Ishikawa (cell line): ENCODE results near the gene EPB41L4B.

ENCODE experiments used
- CEBPB ChIP-seq: IDR thresholded peaks from 2 replicates; pipeline ENCODE4 v1.6.1; 2012
- CREB1 ChIP-seq: IDR thresholded peaks from 2 replicates; pipeline ENCODE4 v1.6.1; 2012; ENCODE audit warnings: low read depth
- EGR1 ChIP-seq: IDR thresholded peaks from 2 replicates; pipeline ENCODE4 v1.6.1; 2012
- EP300 ChIP-seq: IDR thresholded peaks from 2 replicates; pipeline ENCODE4 v1.6.1; 2012; ENCODE audit warnings: borderline replicate concordance
- FOXM1 ChIP-seq: IDR thresholded peaks from 2 replicates; pipeline ENCODE4 v1.6.1; 2012; ENCODE audit warnings: low read depth, borderline replicate concordance
- MAX ChIP-seq: IDR thresholded peaks from 2 replicates; pipeline ENCODE4 v1.6.1; 2012
- NFIC ChIP-seq: IDR thresholded peaks from 2 replicates; pipeline ENCODE4 v1.6.1; 2012
- RAD21 ChIP-seq: IDR thresholded peaks from 2 replicates; pipeline ENCODE4 v1.6.1; 2012; ENCODE audit warnings: low read depth
- TAF1 ChIP-seq: IDR thresholded peaks from 2 replicates; pipeline ENCODE4 v1.6.1; 2012; ENCODE audit warnings: low read depth, mild to moderate bottlenecking
- TCF12 ChIP-seq: IDR thresholded peaks from 2 replicates; pipeline ENCODE4 v1.6.1; 2012; ENCODE audit warnings: low read depth
- TEAD4 ChIP-seq: IDR thresholded peaks from 2 replicates; pipeline ENCODE4 v1.6.1; 2012
- YY1 ChIP-seq: IDR thresholded peaks from 2 replicates; pipeline ENCODE4 v1.6.1; 2012; ENCODE audit warnings: low read depth
- ZBTB7A ChIP-seq: IDR thresholded peaks from 2 replicates; pipeline ENCODE4 v1.6.1; 2012; ENCODE audit warnings: low read depth
- TF ChIP-seq, protein P1 (sequence below): IDR thresholded peaks from 2 replicates; pipeline ENCODE4 v1.6.1; 2012; ENCODE audit warnings: low read depth, mild to moderate bottlenecking
- TF ChIP-seq, protein P2 (sequence below): IDR thresholded peaks from 2 replicates; pipeline ENCODE4 v1.6.1; 2012

Gene EPB41L4B

GRCh38 chr9:109354190-109354589 is 33.3 kb upstream of the EPB41L4B start:
- TF ChIP-seq ZBTB7A (no peak), NFIC (no peak), CREB1 (no peak), FOXM1 (no peak), YY1 (no peak)

DNA sequence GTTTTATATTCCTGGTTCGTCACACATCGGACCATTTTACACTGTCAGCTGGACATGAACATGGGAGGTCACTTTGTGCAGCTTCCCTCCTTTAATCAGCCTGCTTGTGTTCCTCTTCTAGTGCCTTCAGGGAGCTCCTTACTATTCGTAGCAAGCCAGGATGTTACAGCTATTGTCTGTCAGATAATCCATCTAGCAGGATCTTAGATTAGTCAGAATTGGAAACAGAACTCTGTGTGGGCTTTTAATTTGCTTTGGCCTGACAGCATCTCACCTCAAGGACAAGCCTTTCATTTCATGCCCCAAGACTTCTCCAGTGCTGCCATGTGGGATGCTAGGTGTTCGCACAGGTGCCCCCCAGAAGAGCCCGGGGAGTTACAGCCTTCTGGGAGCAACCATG is 30.2 kb upstream of the EPB41L4B start:
- TF ChIP-seq YY1 = no peak
- TF ChIP-seq EGR1 = no peak
- no peak for TF ChIP-seq TCF12
- no peak for TF ChIP-seq EP300
- TF ChIP-seq CREB1 = no peak
- TF ChIP-seq, protein P1, sequence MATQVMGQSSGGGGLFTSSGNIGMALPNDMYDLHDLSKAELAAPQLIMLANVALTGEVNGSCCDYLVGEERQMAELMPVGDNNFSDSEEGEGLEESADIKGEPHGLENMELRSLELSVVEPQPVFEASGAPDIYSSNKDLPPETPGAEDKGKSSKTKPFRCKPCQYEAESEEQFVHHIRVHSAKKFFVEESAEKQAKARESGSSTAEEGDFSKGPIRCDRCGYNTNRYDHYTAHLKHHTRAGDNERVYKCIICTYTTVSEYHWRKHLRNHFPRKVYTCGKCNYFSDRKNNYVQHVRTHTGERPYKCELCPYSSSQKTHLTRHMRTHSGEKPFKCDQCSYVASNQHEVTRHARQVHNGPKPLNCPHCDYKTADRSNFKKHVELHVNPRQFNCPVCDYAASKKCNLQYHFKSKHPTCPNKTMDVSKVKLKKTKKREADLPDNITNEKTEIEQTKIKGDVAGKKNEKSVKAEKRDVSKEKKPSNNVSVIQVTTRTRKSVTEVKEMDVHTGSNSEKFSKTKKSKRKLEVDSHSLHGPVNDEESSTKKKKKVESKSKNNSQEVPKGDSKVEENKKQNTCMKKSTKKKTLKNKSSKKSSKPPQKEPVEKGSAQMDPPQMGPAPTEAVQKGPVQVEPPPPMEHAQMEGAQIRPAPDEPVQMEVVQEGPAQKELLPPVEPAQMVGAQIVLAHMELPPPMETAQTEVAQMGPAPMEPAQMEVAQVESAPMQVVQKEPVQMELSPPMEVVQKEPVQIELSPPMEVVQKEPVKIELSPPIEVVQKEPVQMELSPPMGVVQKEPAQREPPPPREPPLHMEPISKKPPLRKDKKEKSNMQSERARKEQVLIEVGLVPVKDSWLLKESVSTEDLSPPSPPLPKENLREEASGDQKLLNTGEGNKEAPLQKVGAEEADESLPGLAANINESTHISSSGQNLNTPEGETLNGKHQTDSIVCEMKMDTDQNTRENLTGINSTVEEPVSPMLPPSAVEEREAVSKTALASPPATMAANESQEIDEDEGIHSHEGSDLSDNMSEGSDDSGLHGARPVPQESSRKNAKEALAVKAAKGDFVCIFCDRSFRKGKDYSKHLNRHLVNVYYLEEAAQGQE = no peak
- TF ChIP-seq ZBTB7A = no peak
- TF ChIP-seq NFIC = no peak
- no peak for TF ChIP-seq MAX
- no peak for TF ChIP-seq TEAD4
- no peak for TF ChIP-seq TAF1

DNA sequence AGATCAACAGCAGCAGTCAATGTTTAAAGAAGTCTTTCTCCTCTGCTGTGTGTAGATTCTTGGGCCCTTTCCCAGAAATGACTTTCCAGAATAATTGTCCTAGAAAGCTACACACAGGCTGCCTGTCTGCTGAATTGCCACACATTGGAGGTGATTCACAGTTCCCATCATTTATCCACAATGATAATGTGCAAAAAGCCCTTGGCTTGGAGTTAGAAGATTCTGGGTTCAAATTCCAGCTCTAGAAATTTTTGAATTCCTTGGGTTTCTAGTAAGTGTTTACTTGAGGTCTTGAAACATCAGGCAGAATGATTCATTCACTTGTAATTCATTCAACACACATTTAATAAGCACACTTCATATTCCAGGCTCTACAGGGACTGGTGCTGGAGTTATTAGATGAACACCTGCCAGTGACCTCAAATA is 28.6 kb upstream of the EPB41L4B start:
- TF ChIP-seq TCF12 (no peak), CREB1 (no peak), MAX (no peak), CEBPB (no peak), FOXM1 (no peak), NFIC (no peak), TEAD4 (no peak), EGR1 (no peak), EP300 (no peak), YY1 (no peak)
- TF ChIP-seq, protein P1 = no peak
- TF ChIP-seq, protein P2, sequence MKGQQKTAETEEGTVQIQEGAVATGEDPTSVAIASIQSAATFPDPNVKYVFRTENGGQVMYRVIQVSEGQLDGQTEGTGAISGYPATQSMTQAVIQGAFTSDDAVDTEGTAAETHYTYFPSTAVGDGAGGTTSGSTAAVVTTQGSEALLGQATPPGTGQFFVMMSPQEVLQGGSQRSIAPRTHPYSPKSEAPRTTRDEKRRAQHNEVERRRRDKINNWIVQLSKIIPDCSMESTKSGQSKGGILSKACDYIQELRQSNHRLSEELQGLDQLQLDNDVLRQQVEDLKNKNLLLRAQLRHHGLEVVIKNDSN = no peak

DNA sequence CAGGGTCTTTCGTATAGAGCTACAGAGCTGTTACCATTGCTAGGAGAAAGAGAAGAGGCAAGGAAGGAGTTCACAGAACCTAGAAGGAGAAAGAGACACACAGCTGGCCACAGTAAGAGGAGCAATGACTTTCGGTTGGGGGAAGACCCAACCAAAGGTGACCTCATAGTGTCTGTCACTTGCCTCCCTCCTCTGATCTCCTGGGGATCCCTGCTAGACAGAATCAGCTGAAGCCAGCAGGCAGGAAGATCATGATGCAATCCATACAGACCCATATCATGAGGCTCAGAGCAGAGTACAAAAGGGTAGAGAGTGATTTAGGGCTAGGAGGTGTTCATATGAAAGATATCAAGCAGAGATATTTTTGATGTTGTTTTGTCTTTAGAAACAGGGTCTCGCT is 26.0 kb upstream of the EPB41L4B start:
- no peak for TF ChIP-seq EP300
- no peak for TF ChIP-seq EGR1
- no peak for TF ChIP-seq NFIC
- TF ChIP-seq RAD21 = no peak

- TF ChIP-seq NFIC (no peak), CREB1 (no peak), YY1 (no peak)
- TF ChIP-seq, protein P2 = no peak
These were observed 24.0 kb upstream of the EPB41L4B start for GRCh38 chr9:109344866-109345265.

DNA sequence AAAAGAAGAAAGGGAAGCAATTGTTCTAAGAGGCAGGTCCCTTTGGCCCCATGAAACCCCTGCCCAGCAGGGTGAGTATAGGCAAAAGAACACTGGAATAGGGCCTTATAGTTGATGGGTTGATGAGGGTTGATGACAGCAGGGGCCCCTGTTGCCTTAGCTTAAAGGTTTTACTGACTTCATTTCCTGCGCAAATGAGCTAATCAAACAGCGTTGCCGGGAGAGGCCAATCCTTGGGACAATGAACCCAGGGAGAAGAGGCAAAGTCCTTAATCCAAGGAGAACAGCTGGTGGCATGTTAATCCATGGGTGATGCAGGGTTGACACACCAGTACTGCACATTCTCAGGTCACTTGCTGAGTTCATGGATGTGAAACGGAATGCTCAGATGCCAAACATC is 22.0 kb upstream of the EPB41L4B start:
- TF ChIP-seq NFIC (no peak), EP300 (no peak), CEBPB (no peak), ZBTB7A (no peak), RAD21 (no peak), TEAD4 (no peak), FOXM1 (no peak), CREB1 (no peak), YY1 (no peak), TAF1 (no peak), EGR1 (no peak), MAX (no peak), TCF12 (no peak)
- TF ChIP-seq, protein P1 = no peak
- TF ChIP-seq, protein P2 = no peak
